Natural killer cell (primary cell): ENCODE data around the gene RRP8. TPM values are rescaled to one million over a fixed set of nuclear protein-coding genes. Genes with fewer than 3 reads are reported as not detected.

Source experiments
- ATAC-seq, 3 donors: fragments of 150-1000 bp in 2 of 3; fragments of 200-7000 bp in 1 of 3; cut with Tn5 transposase; 1 replicate in 1 of 3; 2 replicates in 2 of 3; pipeline ENCODE4 v1.10.0; 2021; ENCODE audit warnings: mild to moderate bottlenecking in 2 of 3, moderate library complexity in 2 of 3
- DNase-seq, 2 donors: peaks; one replicate each; pipeline versions ENCODE4 v3.0.0 to v3.0.0-alpha.2; 2013 to 2021; ENCODE audit warnings: mixed read lengths in 1 of 2
- H3K27ac ChIP-seq: one replicate; pipeline ENCODE4 v1.5.1; 2013; ENCODE audit warnings: mild to moderate bottlenecking, low read length
- H3K27me3 ChIP-seq: one replicate; pipeline ENCODE4 v1.6.1; 2013; ENCODE audit warnings: low read length; ENCODE audit not compliant: control insufficient read depth, insufficient read depth
- H3K36me3 ChIP-seq: one replicate; pipeline ENCODE4 v1.6.1; 2013; ENCODE audit warnings: low read length; ENCODE audit not compliant: control insufficient read depth, insufficient read depth
- H3K4me1 ChIP-seq: one replicate; pipeline ENCODE4 v1.6.1; 2013; ENCODE audit warnings: low read length; ENCODE audit not compliant: control insufficient read depth, insufficient read depth
- H3K4me3 ChIP-seq: one replicate; pipeline ENCODE4 v1.5.1; 2013; ENCODE audit warnings: low read length
- H3K9me3 ChIP-seq: one replicate; pipeline ENCODE4 v1.6.1; 2013; ENCODE audit warnings: low read length; ENCODE audit not compliant: control insufficient read depth, insufficient read depth
- H3K27ac Mint-ChIP-seq, 2 donors: one replicate each; pipeline ENCODE4 v1.8.0; 2022; ENCODE audit warnings: mild to moderate bottlenecking in 2 of 2, mixed read lengths in 2 of 2, moderate library complexity in 1 of 2
- H3K27me3 Mint-ChIP-seq, 2 donors: one replicate each; pipeline ENCODE4 v1.8.0; 2022; ENCODE audit warnings: low read depth in 2 of 2, mixed read lengths in 2 of 2
- H3K36me3 Mint-ChIP-seq: one replicate; pipeline ENCODE4 v1.8.0; 2022; ENCODE audit warnings: mixed read lengths
- H3K4me1 Mint-ChIP-seq, 2 donors: one replicate each; pipeline ENCODE4 v1.8.0; 2022; ENCODE audit warnings: mixed read lengths in 2 of 2
- H3K4me3 Mint-ChIP-seq: one replicate; pipeline ENCODE4 v1.8.0; 2022; ENCODE audit warnings: mild to moderate bottlenecking, moderate library complexity, mixed read lengths
- H3K9me3 Mint-ChIP-seq, 2 donors: one replicate each; pipeline ENCODE4 v1.8.0; 2022; ENCODE audit warnings: mixed read lengths in 2 of 2
- CTCF ChIP-seq: fragments of 200-600 bp; IDR thresholded peaks from one replicate; pipeline ENCODE4 v1.8.0; 2022; ENCODE audit warnings: antibody characterized with exemption
- WGBS: methylation state at CpG from one replicate; pipeline ENCODE4 v1.1.7; 2013; ENCODE audit warnings: missing lambda C conversion rate; ENCODE audit not compliant: insufficient coverage; 5-methylcytosine and 5-hydroxymethylcytosine counted together
- intact Hi-C: fragments of 100-400 bp; cut with micrococcal nuclease; formaldehyde crosslinking; loops from one replicate; pipeline ENCODE4 v1.14.2; 2022
- total RNA-seq, 4 donors: library from RNA; stranded (reverse); fragments of 120-200 nt in 1 of 4; gene quantifications; one replicate each; pipeline versions ENCODE4 v1.2.3 to v1.2.4, GENCODE V29; 2013 to 2022

RRP8 gene
- total RNA-seq, 3 donors from 2014 or later (not counting 1 experiment from before 2014, with no cell fraction given): 31.3 to 35.9 (median 31.9) TPM

GRCh38 chr11:6596239-6596877, 7.1 kb downstream of the RRP8 start:
- DNase-seq (no peak), ATAC-seq (no peak)
- H3K4me3 Mint-ChIP-seq: no peak overlapping the region
- peak overlapping the region in 1 of 2 donors; percentile 23 for H3K27ac Mint-ChIP-seq
- H3K4me1 Mint-ChIP-seq: peaks cover 28 to 29% of the 10 kb centered on the region in 2 donors
- intact Hi-C loops: no loop called here
- Histone ChIP-seq H3K27ac (no peak overlapping the region), H3K4me1 (no peaks in the 10 kb centered on the region), H3K36me3 (peaks cover 70% of the 10 kb centered on the region), H3K4me3 (no peak overlapping the region), H3K27me3 (no peaks in the 10 kb centered on the region), H3K9me3 (no peaks in the 10 kb centered on the region)
- H3K36me3 Mint-ChIP-seq: peaks cover 10% of the 10 kb centered on the region
- WGBS: 95% methylated on average over 5 of the region's 5 CpGs
- no peaks in the 10 kb centered on the region for H3K9me3 Mint-ChIP-seq
- no peak for TF ChIP-seq CTCF
- no peaks in the 10 kb centered on the region for H3K27me3 Mint-ChIP-seq

GRCh38 chr11:6594142-6594768, 9.2 kb downstream of the RRP8 start:
- H3K27ac Mint-ChIP-seq: peak overlapping the region; percentile 62 to 64
- Histone ChIP-seq H3K9me3 (no peaks in the 10 kb centered on the region), H3K27ac (no peak overlapping the region), H3K4me1 (no peaks in the 10 kb centered on the region), H3K27me3 (no peaks in the 10 kb centered on the region), H3K4me3 (no peak overlapping the region), H3K36me3 (peaks cover 51% of the 10 kb centered on the region)
- H3K27me3 Mint-ChIP-seq: no peaks in the 10 kb centered on the region
- no peak for DNase-seq
- no peak for ATAC-seq
- H3K4me1 Mint-ChIP-seq: peaks cover 25% of the 10 kb centered on the region in 2 donors
- intact Hi-C loops: no loop called here
- TF ChIP-seq CTCF: no peak
- H3K4me3 Mint-ChIP-seq: no peak overlapping the region
- peaks cover 10% of the 10 kb centered on the region for H3K36me3 Mint-ChIP-seq
- 76% methylated on average over 3 of the region's 3 CpGs for WGBS
- H3K9me3 Mint-ChIP-seq: no peaks in the 10 kb centered on the region

GRCh38 chr11:6588018-6588417, 15.4 kb downstream of the RRP8 start:
- intact Hi-C loops: no loop called here
- no peak for TF ChIP-seq CTCF

More at GRCh38 chr11:6588018-6588417, 15.4 kb downstream of the RRP8 start:
- Histone ChIP-seq H3K36me3 (peaks cover 11% of the 10 kb centered on the region), H3K27ac (no peak overlapping the region), H3K4me3 (no peak overlapping the region), H3K4me1 (no peaks in the 10 kb centered on the region), H3K27me3 (no peaks in the 10 kb centered on the region), H3K9me3 (no peaks in the 10 kb centered on the region)
- H3K27ac Mint-ChIP-seq: no peak overlapping the region
- peaks cover 19% of the 10 kb centered on the region for H3K36me3 Mint-ChIP-seq
- no peak for ATAC-seq
- WGBS: no CpG with 5 or more reads among the region's 1 CpG
- no peaks in the 10 kb centered on the region for H3K4me1 Mint-ChIP-seq
- H3K27me3 Mint-ChIP-seq: no peaks in the 10 kb centered on the region
- peaks cover 3 to 6% of the 10 kb centered on the region in 2 donors for H3K9me3 Mint-ChIP-seq
- no peak overlapping the region for H3K4me3 Mint-ChIP-seq
- no peak for DNase-seq
